HL-60/S4 treated with phorbol 12-myristate 13-acetate at 8.2 ng/mL for 4 days and 3 days (cell line): ENCODE data around the gene MAP3K13.
"Not testable (repeated sequence)": the region's sequence is repeated elsewhere in the genome, so short reads cannot be mapped to it uniquely, and the experiment has no call there.

Experiments
- in situ Hi-C: fragments of 300-500 bp; cut with MboI; formaldehyde crosslinking; loops from 2 replicates; pipeline ENCODE4 v1.15.0; 2022; ENCODE audit warnings: low sequenced_read_pairs

Gene MAP3K13

GRCh38 chr3:185442031-185442430 is 79.1 kb downstream of the MAP3K13 start:
- in situ Hi-C loops, result no loop called here

- in situ Hi-C loops, result no loop called here
These were observed 81.4 kb downstream of the MAP3K13 start for GRCh38 chr3:185444329-185444728.

- in situ Hi-C loops, result no loop called here
These were observed 85.2 kb downstream of the MAP3K13 start for GRCh38 chr3:185448107-185448506.

GRCh38 chr3:185451432-185451831 is 88.5 kb downstream of the MAP3K13 start:
- in situ Hi-C loops, result not testable (repeated sequence)

DNA sequence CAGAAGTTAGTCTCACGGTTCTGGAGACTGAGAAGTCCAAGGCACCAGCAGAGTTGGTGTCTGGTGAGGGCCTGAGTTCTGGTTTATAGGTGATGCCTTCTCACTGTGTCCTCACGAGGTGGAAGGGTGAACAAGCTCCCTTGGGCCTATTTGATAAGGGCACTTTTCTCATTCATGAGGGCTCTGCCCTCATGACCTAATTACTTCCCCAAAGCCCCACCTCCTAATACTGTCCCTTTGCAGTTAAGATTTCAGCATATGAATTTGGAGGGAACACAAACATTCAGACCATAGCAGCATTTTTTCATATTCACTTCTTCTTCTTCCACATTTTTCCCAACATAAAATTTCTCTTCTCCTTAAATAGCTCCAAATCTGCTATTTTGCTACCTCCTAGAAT is 94.4 kb downstream of the MAP3K13 start:
- in situ Hi-C loops, result no loop called here

GRCh38 chr3:185460309-185460708 is 97.4 kb downstream of the MAP3K13 start:
- in situ Hi-C loops, result no loop called here

DNA sequence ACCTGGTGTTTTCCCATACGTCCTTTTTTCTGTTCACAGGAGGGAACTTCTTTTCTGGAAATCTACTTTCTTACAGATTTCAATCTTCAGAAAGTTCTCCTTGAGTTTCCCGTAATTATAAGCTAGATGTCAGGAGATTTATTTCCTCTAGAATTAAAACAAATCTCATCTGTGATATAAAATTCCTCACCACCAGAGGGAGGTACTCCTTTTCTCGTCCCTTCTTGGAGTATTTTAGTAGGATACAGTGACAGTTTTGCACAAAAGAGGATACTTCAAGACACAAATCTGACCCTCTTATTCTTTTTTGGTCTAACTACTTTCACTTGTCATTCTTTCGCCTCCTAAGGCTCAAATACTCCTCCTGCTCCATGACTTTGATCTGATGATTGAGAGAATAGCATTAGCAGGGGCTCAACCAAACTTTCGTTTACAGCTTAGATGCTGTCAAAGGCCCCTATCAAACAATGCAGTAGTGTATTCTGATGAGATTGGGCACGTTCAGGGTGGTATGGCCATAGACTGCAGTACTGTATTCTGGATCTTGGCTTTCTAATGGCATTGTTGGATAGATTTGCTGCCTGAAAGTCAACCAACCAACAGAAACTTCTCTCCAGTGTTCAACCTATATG is 97.9 kb downstream of the MAP3K13 start:
- in situ Hi-C loops, result no loop called here

GRCh38 chr3:185465471-185465870 is 102.5 kb downstream of the MAP3K13 start:
- in situ Hi-C loops, result no loop called here

DNA sequence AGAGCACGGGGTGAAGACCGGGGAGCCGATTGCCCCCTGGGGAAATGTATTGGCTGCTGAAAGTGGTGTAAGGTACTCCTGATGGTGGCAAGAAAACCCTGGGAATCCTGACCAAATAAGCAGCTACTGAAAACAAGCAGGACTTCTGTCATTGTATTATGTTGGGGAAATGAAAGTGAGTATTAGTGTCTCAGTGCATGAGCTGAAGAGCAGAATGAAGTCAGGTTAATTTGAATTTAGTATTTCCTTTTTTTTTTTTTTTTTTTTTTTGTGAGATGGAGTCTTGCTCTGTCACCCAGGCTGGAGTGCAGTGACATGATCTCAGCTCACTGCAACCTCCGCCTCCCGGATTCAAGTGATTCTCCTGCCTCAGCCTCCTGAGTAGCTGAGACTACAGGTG is 103.2 kb downstream of the MAP3K13 start:
- in situ Hi-C loops, result not testable (repeated sequence)

DNA sequence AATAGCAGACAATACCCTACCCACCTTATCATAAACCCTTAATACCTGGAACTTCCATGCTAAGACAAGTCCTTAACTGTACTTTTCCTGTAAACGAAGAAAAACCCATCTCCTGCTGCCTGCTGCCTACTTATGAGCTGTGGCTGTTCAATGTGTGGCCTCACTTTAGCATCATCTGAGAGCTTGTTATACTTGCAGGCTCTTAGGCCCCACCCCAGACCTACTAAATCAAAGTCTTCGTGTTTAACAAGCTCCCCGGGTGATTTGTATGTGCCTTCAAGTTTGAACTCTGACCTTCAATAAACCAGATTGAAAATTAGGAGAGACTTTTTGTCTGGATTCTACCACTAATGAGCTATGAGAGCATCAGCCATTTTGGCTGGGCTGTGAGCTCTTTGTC is 106.6 kb downstream of the MAP3K13 start:
- in situ Hi-C loops, result no loop called here

GRCh38 chr3:185470323-185470722 is 107.4 kb downstream of the MAP3K13 start:
- in situ Hi-C loops, result no loop called here

DNA sequence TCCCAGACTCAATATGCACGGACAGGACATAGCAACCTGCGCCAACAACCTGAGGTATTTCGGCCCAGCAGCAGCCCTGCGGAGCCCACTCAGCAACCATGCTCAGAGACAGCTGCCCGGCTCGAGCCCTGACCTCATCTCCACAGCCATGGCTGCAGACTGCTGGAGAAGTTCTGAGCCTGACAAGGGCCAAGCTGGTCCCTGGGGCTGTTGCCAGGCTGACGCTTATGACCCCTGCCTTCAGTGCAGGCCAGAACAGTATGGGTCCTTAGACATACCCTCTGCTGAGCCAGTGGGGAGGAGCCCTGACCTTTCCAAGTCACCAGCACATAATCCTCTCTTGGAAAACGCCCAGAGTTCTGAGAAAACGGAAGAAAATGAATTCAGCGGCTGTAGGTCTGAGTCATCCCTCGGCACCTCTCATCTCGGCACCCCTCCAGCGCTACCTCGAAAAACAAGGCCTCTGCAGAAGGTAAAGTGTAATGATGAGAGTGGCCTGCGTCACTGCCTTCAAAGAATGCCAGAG is 110.4 kb downstream of the MAP3K13 start:
- in situ Hi-C loops, result no loop called here

DNA sequence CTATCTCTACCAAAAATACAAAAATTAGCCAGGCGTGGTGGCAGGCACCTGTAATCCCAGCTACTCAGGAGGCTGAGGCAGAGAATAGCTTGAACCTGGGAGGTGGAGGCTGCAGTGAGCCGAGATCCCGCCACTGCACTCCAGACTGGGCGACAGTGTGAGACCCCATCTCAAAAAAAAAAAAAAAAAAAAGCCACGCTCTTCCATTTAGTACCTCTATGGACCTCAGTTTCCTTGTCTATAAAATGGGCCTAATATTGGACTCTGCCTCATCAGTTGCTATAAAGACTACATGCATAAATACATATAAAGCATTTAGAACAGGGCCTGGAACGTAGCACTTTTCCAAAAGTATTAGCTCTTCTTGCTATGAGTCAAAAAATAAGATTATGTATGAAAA is 112.0 kb downstream of the MAP3K13 start:
- in situ Hi-C loops, result not testable (repeated sequence)

GRCh38 chr3:185477316-185477715 is 114.4 kb downstream of the MAP3K13 start:
- in situ Hi-C loops, result no loop called here

GRCh38 chr3:185479373-185479945 is 116.5 kb downstream of the MAP3K13 start:
- in situ Hi-C loops, result no loop called here

DNA sequence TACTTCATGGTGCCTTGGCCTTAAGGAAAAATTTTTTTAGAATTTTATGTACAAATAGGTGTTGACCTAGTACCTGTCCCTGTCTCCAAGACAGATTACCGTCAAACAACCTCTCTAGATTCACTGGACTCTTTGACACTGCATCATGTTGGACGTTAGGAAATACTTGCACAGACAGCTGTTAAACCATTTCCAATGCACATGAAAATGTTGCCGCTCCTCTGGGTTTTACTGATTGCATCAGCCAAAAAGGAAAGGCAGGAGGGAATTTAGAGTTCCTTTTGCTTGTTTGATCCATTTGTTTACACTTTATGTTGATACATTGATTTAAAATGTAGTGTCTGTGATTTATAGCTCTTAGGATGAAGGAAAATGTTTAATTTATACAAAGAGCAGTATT is 121.4 kb downstream of the MAP3K13 start:
- in situ Hi-C loops, result no loop called here

- in situ Hi-C loops, result no loop called here
These were observed 123.5 kb downstream of the MAP3K13 start for GRCh38 chr3:185486394-185486793.

DNA sequence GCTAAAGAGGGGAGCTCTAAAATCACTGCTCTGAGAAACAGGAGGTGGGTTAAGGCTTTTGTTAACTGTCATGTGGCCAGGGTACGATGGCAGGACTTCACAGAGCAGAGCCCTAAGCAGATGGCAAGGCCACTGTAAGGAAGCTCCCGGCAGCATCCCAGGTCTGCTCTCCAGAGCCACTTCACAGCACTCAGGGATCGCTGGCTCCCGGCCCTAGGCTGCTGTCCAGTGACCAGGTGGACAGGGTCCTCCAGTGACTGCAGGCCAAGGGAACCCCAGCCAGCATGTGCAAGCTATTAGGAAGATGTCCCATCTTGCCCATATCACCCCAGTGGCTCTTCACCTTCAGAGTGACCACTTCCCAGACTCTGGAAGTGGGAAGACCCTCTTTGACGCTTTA is 125.5 kb downstream of the MAP3K13 start:
- in situ Hi-C loops, result no loop called here

DNA sequence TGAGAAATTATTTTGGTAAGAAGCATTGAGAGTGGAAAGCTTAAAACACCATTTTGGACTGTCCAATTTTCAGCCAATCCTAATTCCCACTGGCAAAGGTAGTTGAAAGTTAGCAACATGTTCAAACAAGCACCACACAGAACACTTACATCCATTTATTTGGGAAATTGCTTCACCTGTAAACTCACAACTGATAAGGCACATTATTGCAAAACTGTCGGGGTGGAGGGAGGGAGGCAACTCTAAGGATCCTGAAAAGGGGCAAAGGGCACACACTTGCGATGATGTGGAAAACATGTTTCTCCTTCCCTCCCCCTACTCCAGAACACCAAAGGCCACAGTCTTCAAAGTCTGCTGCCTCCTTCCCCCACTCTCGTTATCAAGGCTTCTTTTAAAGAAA is 126.5 kb downstream of the MAP3K13 start:
- in situ Hi-C loops, result no loop called here

GRCh38 chr3:185490241-185490640 is 127.3 kb downstream of the MAP3K13 start:
- in situ Hi-C loops, result no loop called here

DNA sequence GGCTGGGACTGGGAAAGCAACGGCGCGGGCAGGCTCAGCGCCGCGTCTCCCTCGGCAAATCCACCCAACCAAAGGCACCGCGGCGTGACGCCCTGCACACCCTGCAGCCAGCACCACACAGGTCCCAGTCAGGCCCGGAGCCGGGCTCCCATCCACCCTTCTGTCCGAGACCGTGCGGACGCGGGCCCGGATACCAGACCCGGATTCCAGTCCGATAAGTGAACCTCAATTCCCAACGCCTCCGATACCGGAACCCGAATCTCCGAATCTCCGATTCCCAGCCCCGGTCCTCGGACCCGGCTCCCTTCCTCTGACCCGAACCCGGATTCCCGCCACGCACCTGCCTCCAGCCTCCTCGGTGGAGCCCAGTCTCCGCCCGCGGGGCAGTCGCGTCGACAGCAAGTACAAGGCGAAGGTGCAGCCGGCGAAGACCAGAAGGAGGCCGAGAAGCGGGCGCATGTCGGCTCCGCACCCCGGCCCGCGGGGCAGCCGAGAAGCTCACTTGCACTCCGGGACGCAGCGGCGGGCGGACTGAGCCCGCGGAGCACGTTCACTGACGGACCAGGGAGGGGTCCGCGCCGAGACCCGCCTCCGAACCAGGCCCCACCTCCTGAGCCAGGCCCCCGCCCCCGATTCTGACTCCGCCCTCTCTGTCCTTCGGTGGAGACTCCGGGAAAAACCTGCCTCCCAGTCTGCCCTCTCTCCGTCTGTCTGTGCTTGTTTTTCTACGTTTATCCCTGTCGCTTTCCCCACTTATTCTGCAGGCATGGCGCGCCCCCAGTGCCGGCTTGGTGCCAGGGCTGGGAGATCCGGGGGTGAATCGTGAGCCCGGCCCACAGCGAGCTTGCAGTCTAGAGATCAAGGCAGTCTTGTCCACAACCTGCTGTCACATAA is 135.8 kb downstream of the MAP3K13 start, which contains the start of gene TMEM41A:
Gene TMEM41A, minus strand, starts transcription at position 533 of the 894 bp plus-strand sequence. Its CDS starts 74 bp downstream, at position 459.
- in situ Hi-C loops, result no loop called here

DNA sequence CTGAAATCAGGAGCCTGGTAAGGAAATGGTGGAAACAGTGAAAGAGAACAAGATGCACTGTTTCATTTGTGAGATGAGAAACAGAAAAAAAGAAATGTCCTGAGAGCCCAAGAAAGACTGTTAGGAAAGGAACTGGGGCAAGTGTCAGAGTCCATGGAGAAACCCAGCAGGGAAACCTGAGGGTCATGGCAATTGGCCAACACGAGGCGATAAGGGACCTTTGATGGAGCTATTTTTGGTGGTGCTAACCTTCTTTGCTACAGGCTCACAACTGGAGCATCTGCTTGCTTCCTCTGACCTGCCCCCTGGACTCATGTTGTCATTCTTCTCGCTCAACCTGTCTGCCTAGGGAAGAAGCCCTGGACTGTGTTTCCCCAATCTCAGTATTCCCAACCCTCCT is 140.1 kb downstream of the MAP3K13 start:
- in situ Hi-C loops, result no loop called here
